ENCODE results near the gene GPR146.

Gene GPR146

GRCh38 chr7:1103789-1104515, 59.6 kb downstream of the GPR146 start:
- no peak for TF ChIP-seq CTCF (IDR thresholded peaks at IDR 0.05; ENCODE audit: low read depth, low read length)
- no peak overlapping the region for H3K4me3 ChIP-seq (ENCODE audit: low read depth, low read length)

GRCh38 chr7:1104516-1105179, 60.3 kb downstream of the GPR146 start:
- H3K4me3 ChIP-seq (ENCODE audit: low read depth, low read length) = no peak overlapping the region
- TF ChIP-seq CTCF (IDR thresholded peaks at IDR 0.05; ENCODE audit: low read depth, low read length) = no peak

GRCh38 chr7:1105189-1105588, 60.8 kb downstream of the GPR146 start:
- TF ChIP-seq CTCF (IDR thresholded peaks at IDR 0.05; ENCODE audit: low read depth, low read length) = no peak
- H3K4me3 ChIP-seq (ENCODE audit: low read depth, low read length) = no peak overlapping the region

GRCh38 chr7:1106063-1106792, 61.9 kb downstream of the GPR146 start:
- no peak overlapping the region for H3K4me3 ChIP-seq (ENCODE audit: low read depth, low read length)
- no peak for TF ChIP-seq CTCF (IDR thresholded peaks at IDR 0.05; ENCODE audit: low read depth, low read length)

GRCh38 chr7:1106793-1107421, 62.6 kb downstream of the GPR146 start:
- no peak overlapping the region for H3K4me3 ChIP-seq (ENCODE audit: low read depth, low read length)
- no peak for TF ChIP-seq CTCF (IDR thresholded peaks at IDR 0.05; ENCODE audit: low read depth, low read length)

GRCh38 chr7:1108264-1108920, 64.0 kb downstream of the GPR146 start:
- TF ChIP-seq CTCF (IDR thresholded peaks at IDR 0.05; ENCODE audit: low read depth, low read length) = no peak
- no peak overlapping the region for H3K4me3 ChIP-seq (ENCODE audit: low read depth, low read length)

Measured in WI38 (cell line).